CD4-positive, alpha-beta T cell treated with Interleukin-17A for 1 hour (primary cell): ENCODE measurements around the gene WDR37.

ENCODE experiments used
- DNase-seq: peaks from one replicate; pipeline ENCODE4 v3.0.0-alpha.2; 2020

The WDR37 gene

DNA sequence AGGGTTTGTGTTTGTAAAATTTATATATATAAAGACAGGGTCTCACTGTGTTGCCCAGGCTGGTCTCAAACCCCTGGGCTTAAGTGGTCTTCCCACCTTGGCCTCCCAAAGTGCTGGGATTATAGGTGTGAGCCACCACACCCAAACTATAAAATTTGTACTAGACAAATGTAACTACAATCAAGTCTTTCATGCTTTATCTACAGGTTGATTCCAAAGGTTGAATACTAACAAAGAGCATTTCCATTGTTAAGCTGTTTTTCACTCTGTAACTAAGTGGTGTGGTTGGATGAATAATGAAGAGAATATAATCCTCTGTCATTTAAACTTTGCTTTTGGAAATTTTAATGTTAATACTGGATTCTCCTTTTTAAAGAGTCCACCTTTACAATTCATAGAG lies 22.5 kb downstream of the WDR37 start:
- no peak for DNase-seq

- DNase-seq, result no peak
These were observed 27.4 kb downstream of the WDR37 start for GRCh38 chr10:1083581-1083980.

- DNase-seq, result no peak
These were observed 28.1 kb downstream of the WDR37 start for GRCh38 chr10:1084011-1084950.

DNA sequence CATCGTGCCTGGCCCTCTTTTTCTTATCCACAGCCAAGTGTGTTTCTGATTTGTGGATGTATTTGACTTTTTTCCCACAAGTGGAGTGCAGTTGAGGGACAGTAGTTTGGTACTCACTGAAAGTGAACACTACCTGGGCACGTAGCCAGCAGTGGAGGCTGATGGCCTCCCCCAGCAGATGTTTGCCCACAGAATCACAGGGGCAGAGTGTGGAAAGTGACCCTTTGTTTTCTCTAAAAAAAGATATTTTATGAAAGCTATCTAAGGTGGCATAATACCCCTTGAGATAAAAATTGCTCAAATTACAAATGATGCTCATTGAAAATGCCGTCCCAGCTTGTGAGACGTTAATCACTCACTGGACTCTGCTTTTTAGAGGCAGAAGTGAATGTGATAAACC lies 29.1 kb downstream of the WDR37 start:
- DNase-seq, result no peak

DNA sequence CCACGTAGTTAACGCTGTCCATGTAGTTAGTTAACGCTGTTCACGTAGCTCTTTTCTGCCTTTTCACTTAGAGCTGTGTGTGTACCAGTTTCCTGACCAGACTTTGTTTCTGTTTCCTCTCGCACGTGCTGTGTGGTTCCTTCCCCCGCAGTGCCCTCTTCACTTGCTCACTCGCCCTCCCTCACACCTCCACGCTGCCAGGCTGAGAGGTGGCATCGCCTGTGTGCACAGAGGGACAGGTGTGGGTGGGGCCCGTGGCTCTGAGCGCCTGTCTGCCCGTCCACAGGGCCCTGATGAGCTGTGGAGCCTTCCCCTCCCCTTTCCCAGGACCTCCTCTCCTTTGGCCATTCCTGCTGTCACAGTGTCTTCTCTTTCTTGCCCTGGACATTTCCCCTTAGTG lies 30.6 kb downstream of the WDR37 start:
- DNase-seq, result no peak

DNA sequence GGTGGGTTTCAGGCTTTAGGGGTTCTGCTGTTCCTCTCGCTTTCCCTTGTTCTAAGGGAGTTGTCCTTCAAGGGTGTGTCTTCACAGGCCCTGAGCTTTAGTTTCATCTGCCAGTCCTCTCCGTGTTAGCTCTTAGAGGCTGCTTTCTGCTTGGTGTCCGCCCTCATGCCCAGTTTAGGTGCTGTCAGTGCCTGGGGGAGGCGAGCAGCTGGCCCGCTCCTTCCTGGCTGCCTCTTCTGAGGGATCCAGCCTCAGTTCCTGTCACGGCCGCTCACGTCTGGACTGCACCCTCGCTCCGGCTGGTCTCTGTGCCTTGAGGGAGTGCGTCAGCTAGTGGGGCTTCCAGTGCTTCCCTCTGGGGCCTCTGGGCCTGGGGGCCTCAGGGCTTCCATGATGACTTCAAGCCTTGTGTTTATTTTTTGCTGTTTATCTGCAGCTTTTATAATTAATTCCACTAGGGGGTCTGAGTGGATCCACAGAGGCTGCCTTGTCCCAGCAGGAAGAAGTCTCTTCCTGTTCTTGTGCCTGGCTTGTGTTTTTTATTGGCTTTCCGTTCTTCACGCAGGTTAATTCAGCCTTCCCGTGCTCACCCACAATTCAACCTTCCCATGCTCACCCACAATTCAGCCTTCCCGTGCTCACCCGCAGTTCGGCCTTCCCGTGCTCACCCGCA lies 33.0 kb downstream of the WDR37 start:
- no peak for DNase-seq

DNA sequence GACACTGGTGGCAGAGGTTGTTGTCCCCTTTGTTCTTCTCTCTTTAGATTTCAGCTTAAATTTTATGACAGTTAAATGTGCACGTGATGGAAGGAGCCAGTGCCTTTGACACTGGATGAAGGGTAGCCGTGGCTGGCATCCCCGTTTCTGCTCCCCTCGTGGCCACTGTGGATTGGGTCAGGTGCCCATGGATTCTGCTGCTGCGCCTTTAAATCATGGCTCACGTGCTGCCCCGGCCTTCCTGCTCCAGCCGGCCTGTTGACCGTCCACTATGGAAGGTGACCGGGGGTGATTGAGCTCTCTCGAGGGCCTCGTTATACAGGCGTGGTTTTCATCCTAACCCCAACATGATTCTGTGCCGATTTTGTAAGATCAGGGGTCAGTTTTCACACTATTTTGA lies 34.5 kb downstream of the WDR37 start:
- no peak for DNase-seq

DNA sequence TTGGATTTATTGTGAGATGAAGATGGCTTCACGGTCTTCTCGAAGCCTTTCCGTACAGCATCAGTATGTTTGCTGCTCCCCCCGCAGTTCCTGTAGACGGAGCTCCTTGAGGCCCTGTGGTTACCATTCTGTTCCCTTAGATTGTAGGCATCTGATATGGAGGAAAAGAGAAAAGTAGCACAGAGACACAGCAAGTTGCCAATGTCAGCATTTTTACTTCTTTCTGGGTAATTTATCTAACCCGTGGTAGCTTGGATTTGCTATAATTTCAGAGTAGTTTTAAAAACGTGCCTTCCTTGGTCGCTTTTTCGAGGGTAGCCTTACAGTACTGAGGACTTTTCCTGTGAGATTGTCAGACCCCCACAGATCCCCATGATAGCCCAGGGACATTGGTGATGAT lies 37.5 kb downstream of the WDR37 start:
- no peak for DNase-seq

- no peak for DNase-seq
These were observed 38.2 kb downstream of the WDR37 start for GRCh38 chr10:1094112-1095057.

GRCh38 chr10:1095498-1095897 lies 39.3 kb downstream of the WDR37 start:
- DNase-seq, result no peak

DNA sequence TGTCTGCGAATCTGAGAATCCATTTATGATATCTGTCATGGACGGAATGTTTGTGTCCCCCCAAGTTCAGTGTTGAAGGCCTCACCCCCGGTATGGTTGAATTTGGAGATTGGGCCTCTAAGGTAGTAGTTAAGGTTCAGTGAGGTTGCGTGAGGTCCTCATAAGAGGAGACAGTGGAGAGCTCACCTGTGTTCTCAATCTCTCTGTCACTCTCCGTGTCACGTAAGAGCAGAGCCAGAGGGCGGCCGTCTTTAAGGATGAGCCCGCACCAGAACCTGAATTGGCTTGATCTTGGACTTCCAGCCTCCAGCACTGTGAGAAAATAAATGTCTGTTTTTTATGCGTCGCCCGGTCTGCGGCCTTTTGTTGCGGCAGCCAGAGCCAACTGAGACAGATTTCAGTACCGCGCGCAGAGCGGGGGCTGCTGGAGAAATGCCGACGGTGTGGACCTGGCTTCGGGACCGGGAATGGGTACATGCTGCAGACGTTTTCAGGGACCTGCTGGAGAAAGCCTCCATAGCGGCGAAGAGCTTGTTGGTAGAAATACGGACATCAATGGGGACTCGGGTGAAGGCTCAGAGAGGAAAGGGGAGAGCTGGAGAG lies 40.2 kb downstream of the WDR37 start:
- DNase-seq, result no peak

DNA sequence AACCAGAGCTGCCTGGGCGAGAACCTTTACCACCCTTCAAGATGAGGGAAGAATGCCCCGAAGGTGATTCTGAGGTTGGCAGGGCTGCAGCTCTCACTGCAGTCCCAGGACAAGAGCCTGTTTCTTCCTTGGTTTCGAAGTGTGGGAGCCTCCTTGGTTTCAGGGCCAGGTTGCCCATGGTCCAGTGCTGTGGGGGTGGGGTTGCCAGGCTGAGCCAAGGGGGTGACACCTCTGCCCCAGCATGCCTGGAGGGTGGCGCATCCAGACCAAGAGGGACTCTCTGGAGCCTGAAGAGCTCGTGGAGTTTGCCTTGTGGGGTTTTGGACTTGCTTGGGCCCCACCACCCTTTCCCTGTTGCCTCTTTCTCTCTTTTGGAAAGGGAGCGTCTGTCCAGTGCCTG lies 41.3 kb downstream of the WDR37 start:
- no peak for DNase-seq

GRCh38 chr10:1100143-1100542 lies 44.0 kb downstream of the WDR37 start:
- DNase-seq, result no peak

- DNase-seq, result no peak
These were observed 44.6 kb downstream of the WDR37 start for GRCh38 chr10:1100691-1101368.

GRCh38 chr10:1101946-1102345 lies 45.8 kb downstream of the WDR37 start:
- no peak for DNase-seq

- DNase-seq, result no peak
These were observed 46.2 kb downstream of the WDR37 start for GRCh38 chr10:1102416-1102815.

GRCh38 chr10:1102831-1103230 lies 46.6 kb downstream of the WDR37 start:
- DNase-seq, result no peak

- DNase-seq, result no peak
These were observed 47.4 kb downstream of the WDR37 start for GRCh38 chr10:1103551-1103950.

- DNase-seq, result no peak
These were observed 48.8 kb downstream of the WDR37 start for GRCh38 chr10:1104971-1105370.

DNA sequence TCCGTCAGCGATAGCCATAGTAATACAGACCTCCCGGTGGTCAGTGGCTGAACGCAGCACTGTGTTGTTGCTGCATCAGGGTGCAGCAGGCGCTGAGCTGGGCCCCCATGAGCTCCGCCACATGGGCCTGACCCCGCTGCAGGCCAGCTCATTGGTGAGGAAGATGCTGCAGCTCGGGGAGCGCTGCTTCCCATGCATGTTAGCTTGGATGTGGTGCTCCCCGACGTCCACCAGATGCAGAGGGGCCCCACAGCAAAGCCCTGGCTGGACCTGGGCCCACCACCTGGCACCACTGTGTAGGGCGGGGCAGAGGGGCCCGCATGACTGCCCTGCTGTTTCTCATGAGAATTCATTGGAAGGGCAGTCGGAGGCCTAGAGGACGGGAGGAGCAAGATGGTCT lies 50.8 kb downstream of the WDR37 start:
- DNase-seq, result no peak

GRCh38 chr10:1107679-1108078 lies 51.5 kb downstream of the WDR37 start:
- DNase-seq, result no peak
